Fibroblast of peridontal ligament (primary cell): Measurements from ENCODE around the gene CCDC102A.
"Not testable (repeated sequence)": the region's sequence is repeated elsewhere in the genome, so short reads cannot be mapped to it uniquely, and the experiment has no call there.

Source experiments
- DNase-seq: peaks from one replicate; pipeline ENCODE4 v3.0.0-alpha.2; 2010; ENCODE audit errors: extremely low read depth

The CCDC102A gene

DNA sequence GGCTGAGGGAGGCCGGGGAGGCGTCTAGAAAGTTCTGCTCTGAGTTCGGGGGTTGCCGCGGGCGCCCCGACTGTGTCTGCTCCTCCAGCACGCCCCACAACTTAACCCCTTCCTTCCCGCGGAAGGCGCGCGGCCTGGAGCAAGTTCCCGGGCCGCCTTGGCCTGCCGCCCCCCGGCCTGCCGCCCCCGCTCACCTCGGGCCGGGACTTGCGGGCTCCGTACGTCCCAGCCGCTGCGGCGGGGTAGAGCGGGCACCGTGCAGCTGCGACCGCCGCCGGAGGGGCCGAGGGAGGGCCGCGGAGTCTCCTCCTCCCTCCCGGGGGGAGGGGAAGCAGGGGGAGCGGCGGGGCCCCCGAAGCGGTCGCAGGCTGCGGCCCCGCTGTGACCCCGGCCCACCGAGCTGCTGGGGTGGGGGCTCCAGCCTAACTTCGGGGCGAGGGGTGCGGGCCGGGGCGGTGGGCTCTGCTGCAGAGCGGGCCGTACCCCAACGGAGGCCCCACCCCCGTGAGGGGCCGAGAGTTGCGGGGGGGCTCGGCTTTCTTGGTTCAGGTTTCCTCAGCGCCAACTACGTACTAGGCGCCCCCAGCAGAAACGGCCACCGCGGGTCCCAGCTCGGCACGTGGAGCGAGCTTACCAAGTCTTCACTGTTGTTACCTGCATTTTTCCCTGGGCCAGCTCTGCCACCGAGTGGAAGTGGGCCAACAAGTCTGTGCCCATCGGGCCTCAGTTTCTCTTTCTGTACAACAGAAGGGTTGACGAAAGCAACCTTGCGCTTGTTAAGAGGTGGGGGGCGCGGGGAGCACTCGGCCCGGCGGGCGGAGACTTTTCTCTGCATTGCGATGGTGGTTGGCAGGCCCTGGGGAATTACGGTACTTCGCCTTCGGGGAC is at the start of gene CCDC102A:
Gene CCDC102A (minus strand): TSS at position 266 of the 888 bp plus-strand sequence. CDS start 7,394 bp downstream, outside the sequence.
- no peak for DNase-seq

DNA sequence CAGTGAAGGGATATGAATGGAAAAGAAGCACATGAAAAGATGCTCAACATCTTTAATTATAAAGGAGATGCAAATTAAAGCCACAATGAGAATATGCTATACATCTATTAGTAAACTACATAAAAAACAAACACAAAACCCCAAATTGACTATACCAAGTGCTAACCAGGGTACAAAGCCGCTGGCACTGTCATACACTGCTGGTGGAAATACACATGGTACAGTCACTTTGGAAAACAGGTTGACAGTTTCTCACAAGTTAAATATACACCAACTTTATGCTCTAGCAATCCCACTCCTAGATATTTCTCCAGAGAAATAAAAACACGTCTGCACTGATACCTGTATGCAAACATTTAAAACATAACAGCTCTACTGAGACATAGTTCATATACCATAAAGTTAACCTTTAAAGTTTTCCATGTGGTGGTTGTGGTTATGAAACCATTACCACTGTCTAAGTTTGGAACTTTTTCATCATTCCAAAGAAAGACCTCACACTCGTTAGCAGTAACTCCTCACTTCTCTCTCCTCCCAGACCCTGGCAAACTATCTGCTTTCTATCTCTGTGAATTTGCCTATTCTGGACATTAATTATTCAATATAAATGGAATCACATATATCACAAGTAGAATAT is 48.8 kb upstream of the CCDC102A start:
- no peak for DNase-seq

DNA sequence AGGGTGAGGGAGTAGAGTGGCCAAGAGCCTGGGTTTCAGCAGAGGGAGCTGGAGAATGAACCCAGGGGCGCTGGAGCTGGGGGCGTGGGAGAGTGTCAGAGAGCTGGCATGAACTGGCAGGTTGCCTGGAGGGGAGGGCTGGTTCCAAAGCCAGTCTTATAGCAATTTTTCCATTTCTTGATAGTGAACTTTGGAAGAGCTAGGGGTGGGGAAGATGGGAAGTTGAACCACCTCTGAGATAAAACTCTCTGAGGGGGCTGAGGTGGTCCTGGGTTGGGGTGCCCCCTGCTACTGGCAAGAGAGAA is 42.9 kb upstream of the CCDC102A start:
- no peak for DNase-seq

DNA sequence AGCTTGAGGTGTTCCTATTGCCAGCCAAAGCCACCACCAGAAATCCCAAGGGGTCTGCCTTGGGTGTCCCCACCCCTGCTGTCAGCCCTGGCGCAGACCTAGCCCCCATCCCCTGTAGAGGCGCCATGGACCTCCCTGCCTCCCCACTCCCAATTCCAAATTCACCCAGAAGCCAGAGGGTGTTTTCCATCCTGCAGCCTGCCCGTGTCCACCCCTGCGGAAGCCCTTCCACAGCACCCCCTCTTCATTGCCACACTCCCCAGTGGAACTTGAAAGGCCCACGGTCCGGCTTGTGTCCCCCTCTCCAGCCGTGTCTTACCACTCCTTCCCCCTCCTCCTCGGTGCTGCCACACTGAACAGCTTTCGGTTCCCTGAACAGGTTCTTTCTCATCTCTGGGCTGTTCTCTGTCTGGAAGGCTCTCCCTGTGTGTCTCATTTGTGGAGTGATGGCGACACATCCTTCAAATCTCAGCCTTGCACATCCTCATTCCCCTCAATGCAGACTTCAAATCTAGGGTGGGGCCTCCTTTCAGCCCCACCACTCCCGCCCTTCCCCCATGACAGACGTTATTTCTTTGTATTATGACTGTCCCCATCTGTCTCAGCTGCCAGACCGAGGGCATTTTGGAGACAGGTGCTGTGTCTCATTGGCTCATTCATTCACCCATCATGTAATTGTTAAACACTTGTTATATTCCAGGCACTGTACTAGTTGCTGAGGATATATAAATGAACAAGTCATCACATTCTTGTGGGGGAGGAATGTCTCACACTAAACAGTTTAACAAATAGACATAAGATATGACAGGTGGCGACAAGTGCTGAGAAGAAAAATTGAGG is 42.4 kb upstream of the CCDC102A start:
- DNase-seq: no peak

DNA sequence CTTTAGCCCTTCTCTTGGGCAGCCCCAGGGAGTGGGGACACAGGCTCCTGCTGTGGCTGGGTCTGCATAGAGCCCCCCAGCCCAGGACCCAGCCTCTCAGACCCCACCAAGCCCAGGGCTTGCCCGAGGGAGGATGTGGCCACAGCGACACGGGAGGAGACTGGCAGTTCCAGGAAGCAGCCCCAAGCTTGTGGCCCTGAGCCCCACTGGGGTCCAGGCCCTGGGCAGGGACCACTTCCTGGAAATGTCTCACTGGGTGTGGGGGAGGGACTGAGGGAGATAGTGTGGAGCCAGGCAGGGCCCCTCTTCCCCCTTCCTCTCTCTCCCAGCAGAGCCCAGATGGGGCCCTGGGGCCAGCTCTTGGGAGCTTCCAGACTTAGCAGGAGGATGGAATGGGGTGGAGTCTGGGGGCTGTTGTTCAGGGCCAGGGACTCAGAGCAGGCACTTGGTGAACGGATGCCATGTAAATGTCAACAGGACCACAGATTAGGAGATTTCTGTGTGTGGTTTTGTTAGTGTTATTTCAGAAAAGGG is 41.4 kb upstream of the CCDC102A start:
- DNase-seq: no peak

DNA sequence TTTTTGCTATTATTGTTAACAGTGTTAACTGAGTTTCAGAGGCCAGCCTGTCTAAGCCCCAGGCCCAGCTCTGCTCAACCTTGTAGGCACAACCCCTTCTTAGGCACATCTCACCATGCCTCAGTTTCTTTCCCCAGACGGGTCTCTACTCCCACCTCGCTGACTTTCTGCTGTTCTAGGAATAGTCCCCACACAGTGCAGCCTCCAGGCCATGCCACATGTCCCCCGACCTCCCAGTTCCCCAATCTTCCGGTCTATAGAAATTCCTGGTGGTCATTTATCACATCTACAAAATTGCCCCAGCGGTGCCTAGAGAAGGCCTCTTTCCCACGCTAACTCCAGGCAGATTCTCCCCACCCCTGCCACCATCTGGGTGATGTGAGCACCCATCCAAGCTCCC is 40.8 kb upstream of the CCDC102A start:
- DNase-seq: no peak

DNA sequence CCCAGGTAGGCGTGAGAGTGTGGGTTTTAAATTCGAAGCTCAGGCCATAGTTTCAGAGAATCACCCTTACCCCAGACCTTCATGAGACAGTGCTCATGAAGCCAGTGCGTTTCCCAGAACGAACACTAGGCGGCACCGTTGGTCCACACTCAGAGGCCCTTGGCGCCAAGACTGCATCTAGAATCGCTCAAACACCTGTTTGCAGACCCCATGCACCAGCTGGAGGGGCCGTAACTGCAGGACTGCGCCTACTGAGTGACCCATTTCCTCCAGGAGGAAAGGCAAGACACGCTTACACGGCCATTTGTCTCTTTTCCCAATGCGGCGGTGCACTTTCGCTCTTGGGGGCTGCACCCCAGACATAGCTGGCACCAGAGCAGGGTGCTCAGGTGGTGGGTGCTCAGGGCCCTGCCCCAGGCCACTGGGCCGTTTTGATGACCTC is 40.1 kb upstream of the CCDC102A start:
- peak; percentile 65 for DNase-seq

DNA sequence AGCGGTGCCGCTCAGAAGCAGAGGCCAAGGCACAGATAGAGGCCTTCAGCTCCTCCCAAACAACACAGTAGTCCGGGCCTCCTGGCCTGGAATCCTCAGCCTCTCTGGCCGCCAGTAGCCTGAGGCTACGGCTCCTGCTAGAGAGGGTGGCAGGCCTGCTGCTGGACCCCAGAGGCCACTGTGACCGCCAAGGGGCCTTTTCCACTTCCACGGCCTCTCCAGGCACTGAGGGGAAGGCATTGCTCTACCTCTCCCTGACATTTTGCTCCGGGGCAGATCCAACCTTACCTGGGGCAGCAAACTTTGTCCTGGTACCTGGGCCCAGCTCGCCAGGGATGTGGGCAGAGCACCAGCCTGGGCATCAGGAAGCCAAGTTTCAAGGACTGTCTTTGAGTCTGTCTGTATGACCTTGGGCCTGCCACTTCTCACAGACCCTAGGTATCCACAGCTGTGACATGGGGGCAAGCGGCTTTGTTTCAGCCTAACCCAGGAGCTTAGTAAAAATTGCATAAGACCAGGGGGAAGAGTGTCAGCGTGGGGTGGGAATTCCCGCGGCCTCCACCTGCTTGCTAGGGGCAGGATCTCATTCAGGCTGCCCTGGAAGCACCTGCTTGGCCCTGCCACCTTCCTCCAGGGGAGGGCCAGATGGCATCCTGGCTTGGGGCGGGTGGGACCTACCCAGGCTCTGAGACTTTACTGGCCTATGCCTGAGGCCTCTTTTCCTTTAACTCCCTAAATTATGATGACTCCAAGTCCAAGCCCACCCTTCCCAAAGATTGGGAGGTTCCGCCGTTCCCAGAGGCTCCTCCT is 39.3 kb upstream of the CCDC102A start:
- DNase-seq: no peak

DNA sequence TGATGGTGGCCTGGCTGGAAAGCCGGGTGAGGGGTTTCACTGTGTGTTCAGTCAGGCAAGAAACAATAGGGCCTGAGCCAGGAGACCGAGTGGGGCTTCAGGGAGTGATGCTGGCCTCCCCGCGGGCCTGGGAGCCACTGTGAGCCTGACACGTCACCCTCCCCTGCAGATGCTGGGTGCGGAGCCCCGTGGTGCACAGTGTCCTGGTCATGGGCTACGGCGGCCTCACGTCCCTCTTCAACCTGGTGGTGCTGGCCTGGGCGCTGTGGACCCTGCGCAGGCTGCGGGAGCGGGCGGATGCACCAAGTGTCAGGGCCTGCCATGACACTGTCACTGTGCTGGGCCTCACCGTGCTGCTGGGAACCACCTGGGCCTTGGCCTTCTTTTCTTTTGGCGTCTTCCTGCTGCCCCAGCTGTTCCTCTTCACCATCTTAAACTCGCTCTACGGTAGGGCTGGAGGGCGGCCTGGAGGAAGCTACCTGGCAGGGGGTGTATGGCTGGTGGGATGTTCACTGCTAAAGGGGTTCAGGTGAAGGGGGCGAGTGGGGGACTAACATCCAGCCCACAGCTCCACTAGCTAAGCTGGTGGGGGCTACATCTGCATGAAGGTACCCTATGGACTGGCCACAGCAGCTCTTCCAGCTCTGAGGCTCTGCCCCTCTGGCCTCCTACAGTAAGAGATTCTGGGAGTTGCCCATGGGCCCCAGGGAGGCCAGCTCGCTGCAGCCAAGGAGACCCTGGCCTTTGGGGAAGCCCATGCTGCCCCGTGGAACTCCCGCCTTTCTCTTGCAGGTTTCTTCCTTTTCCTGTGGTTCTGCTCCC is 38.5 kb upstream of the CCDC102A start:
- no peak for DNase-seq

DNA sequence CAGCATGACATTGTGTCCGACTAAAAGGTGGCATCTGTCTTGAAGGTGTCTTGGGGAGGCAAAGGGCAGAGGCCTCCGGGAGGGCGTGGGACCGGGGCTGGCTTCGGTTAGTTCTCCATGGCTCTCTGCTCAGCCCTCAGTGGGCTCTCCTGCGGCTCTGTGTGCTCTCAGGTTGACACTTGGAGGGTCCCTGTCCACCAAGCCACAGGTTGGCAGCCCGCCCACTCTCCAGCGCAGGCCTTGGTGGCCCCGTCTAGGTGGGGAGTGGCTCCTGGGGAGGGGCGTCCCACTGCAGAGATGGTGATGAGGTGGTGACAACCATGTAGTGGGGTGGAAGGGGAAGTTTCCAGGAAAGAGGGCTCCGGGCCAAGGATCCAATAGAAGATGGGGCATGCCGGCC is 37.7 kb upstream of the CCDC102A start:
- DNase-seq: no peak

DNA sequence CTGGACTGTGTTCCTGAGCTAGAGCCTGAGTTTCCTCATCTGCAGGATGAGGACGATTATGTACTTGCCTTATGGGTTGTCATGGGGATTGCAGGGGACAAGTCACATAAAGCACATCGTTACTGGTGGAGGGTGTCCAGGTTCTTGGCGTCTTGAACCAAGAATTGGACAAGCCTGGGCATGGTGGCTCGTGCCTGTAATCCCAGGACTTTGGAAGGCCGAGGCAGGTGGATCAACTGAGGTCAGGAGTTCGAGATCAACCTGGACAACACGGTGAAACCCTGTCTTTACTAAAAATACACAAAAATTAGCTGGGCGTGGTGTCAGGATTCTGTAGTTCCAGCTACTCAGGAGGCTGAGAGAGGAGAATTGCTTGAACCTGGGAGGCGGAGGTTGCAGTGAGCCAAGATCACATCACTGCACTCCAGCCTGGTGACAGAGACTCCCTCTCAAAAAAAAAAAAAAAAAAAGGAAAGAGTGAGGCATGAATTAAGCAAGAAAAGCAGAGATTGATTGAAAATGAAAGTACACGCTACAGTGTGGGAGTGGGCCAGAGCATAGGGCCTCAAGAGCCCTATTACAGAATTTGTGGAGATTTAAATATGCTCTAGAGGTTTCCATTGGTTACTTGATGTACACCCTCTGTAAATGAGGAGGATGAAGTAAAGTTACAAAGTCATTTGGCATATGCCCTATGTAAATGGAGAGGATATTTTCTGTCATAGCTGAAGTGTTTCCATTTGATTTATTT is 36.8 kb upstream of the CCDC102A start:
- DNase-seq: no peak

DNA sequence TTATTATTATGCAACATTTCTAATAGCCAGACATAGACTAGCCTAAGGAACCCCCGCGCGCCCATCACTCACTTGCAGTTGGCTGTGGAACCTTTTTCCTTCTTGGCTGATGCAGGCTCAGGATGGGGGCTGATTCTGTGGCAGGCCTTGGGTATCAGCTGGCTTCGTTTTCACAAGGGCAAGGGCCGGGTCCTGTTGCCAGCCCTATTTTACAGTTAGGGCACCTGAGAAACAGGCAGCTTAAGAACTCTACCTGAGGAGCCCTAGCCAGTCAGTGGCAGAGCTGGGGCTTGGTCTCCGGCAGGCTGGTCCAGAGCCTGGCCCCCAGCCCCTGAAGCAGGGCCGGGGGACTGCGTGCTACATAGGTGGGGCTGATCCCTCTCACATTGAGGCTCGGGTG is 34.7 kb upstream of the CCDC102A start:
- DNase-seq: no peak

DNA sequence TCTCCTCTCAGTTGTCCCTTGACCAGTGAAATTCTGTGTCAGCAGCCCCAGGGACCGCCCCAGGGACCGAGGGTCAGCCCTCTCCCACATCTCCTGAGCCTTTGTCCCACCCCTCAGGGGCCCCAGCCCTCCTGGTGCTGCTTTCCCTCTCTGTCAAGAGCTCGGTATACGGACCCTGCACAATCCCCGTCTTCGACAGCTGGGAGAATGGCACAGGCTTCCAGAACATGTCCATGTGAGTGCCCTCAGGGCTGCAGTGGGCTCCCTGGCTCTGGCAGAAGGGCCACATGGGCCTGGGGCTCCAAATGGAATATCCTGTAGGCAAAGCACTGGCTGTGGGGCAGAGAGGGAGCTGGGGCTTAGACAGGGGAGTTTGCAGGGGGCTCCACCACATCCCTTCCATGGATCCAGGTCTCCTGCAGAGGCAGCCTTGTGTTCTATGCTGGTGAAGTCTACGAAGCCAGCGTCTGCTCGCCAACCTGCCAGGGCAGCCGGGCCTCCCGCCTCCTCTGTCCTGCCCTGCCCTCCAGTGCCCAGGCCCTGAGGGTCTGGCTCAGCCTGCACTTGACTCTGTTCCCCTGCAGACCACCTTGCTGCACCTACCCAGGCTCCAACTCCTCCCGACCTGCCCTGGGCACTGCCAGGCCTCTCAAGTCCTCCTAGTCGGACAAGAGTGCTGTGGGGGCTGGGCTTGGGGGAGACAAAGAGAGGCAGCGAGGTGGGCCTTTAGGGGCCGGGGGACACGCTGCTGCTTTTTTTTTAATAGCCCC is 34.1 kb upstream of the CCDC102A start:
- no peak for DNase-seq

DNA sequence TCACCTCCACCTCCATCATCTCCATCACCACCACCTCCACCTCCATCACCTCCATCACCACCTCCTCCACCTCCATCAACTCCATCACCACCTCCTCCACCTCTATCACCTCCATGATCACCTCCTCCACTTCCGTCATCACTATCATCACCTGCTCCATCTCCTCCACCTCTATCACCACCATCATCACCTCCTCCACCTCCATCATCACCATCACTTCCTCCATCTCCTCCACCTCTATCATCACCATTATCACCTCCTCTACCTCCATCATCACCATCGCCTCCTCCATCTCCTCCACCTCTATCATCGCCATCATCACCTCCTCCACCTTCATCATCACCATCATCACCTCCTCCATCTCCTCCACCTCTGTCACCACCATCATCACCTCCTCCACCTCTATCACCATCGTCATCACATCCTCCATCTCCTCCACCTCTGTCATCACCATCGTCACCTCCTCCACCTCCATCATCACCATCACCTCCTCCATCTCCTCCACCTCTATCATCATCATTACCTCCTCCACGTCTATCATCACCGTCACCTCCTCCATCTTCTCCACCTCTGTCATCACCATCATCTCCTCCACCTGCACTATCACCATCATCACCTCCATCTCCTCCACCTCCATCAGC is 33.1 kb upstream of the CCDC102A start:
- DNase-seq: no peak

DNA sequence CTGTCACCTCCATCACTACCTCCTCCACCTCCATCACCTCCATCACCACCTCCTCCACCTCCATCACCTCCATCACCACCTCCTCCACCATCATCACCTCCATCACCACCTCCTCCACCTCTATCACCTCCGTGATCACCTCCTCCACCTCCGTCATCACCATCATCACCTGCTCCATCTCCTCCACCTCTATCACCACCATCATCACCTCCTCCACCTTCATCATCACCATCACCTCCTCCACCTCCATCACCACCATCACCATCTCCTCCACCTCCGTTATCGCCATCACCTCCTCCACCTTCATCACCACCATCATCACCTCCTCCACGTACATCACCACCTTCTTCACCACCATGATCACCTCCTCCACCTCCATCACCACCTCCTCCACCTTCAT is 32.4 kb upstream of the CCDC102A start:
- not testable (repeated sequence) for DNase-seq

DNA sequence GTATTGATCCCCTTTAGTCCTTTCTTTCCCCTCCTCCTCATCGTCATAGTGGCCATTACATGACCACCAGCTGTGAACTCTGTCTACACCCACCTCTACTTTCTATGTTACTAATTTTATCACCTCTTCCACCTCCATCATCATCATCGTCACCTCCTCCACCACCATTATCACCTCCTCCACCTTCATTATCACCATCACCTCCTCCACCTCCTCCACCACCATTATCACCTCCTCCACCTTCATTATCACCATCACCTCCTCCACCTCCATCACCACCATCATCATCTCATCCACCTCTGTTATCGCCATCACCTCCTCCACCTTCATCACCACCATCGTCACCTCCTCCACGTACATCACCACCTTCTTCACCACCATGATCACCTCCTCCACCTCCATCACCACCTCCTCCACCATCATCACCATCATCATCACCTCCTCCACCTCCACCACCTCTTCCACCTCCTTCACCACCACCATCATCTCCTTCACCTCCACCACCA is 31.9 kb upstream of the CCDC102A start:
- DNase-seq: no peak

DNA sequence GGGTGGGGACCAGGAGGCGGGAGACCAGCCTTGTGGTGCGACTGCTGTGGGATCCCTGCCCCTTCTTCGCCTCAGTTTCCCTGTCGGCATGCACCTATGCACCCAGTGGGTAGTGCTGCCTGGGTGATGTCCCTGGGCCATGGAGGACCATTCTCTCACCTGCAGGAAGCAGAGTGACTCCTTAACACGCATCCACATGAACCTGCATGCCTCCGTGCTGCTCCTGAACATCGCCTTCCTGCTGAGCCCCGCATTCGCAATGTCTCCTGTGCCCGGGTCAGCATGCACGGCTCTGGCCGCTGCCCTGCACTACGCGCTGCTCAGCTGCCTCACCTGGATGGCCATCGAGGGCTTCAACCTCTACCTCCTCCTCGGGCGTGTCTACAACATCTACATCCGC is 31.3 kb upstream of the CCDC102A start:
- no peak for DNase-seq

DNA sequence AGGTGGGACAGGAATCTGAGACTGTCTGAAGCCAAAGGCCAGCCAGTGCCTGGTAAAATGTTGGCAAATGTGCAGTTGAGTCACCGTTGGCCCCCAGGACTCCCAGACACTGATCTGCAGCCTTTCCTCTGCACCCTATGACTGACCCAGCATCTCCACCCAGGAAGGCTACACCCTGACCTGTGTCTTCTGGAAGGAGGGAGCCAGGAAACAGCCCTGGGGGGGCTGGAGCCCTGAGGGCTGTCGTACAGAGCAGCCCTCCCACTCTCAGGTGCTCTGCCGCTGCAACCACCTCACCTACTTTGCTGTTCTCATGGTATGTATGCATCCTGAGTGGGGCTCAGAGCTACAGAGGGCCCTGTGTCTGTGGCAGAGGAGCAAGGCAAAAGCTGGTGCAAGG is 30.1 kb upstream of the CCDC102A start:
- DNase-seq: no peak
